Measurements from ENCODE around the gene NPY4R.
"Not testable (repeated sequence)": the region's sequence is repeated elsewhere in the genome, so short reads cannot be mapped to it uniquely, and the experiment has no call there.

DNA sequence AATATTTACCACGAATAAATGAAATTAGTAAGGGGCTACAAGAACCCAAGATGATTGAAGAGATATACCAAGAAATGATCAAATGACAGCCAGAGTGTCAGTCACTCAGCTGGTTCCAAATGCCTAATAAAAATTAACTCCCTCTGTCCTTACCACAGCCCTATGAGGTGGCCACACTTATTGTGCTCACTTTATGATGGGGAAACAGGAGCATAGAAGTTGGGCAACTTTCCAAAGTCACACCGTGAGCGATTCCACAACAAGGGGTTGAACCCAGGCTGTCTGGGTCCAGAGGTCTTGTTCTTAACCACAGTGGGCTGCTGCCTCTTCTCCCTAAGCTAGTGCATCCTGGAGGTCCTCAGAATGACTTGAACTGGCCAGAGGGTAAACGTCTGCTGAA, 31.6 kb upstream of the NPY4R start:
- TF ChIP-seq, protein P1, sequence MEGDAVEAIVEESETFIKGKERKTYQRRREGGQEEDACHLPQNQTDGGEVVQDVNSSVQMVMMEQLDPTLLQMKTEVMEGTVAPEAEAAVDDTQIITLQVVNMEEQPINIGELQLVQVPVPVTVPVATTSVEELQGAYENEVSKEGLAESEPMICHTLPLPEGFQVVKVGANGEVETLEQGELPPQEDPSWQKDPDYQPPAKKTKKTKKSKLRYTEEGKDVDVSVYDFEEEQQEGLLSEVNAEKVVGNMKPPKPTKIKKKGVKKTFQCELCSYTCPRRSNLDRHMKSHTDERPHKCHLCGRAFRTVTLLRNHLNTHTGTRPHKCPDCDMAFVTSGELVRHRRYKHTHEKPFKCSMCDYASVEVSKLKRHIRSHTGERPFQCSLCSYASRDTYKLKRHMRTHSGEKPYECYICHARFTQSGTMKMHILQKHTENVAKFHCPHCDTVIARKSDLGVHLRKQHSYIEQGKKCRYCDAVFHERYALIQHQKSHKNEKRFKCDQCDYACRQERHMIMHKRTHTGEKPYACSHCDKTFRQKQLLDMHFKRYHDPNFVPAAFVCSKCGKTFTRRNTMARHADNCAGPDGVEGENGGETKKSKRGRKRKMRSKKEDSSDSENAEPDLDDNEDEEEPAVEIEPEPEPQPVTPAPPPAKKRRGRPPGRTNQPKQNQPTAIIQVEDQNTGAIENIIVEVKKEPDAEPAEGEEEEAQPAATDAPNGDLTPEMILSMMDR (IDR thresholded peaks at IDR 0.05; ENCODE audit: low read length), result not testable (repeated sequence)
- TF ChIP-seq EZH2phosphoT487 (IDR thresholded peaks at IDR 0.05; ENCODE audit: low read length), result not testable (repeated sequence)
